ENCODE data around the gene DMRTC1.
"Not testable (repeated sequence)": the region's sequence is repeated elsewhere in the genome, so short reads cannot be mapped to it uniquely, and the experiment has no call there.

Gene DMRTC1

GRCh38 chrX:72830701-72831100, 112.9 kb downstream of the DMRTC1 start:
- not testable (repeated sequence) for ATAC-seq, H3K4me1 Mint-ChIP-seq, H3K27me3 Mint-ChIP-seq, H3K4me3 Mint-ChIP-seq, H3K27ac Mint-ChIP-seq, DNase-seq, H3K9me3 Mint-ChIP-seq
